Subcutaneous adipose tissue (tissue), 4 donors: ENCODE measurements around the gene SLK. TPM values are rescaled to one million over a fixed set of nuclear protein-coding genes. Genes with fewer than 3 reads are reported as not detected.

Source experiments
- CTCF ChIP-seq: fragments of 450-650 bp; IDR thresholded peaks from one replicate; pipeline ENCODE4 v1.5.1; 2016; ENCODE audit warnings: low read depth, mild to moderate bottlenecking, control low read depth, antibody characterized with exemption, moderate library complexity
- total RNA-seq, 4 donors: library from RNA; depleted of rRNA; stranded (reverse); fragments of >200 nt; gene quantifications; one replicate each; pipeline ENCODE4 v1.1.0, GENCODE V29; 2016

The SLK gene
- total RNA-seq, 4 donors from 2014 or later = 47.4 to 73.5 (median 65.9) TPM

GRCh38 chr10:104040382-104040781 lies 73.4 kb downstream of the SLK start:
- TF ChIP-seq CTCF = no peak

GRCh38 chr10:104040862-104041789 lies 74.2 kb downstream of the SLK start:
- TF ChIP-seq CTCF = no peak

GRCh38 chr10:104041891-104042535 lies 75.1 kb downstream of the SLK start:
- no peak for TF ChIP-seq CTCF

GRCh38 chr10:104043185-104043830 lies 76.4 kb downstream of the SLK start:
- TF ChIP-seq CTCF = no peak

GRCh38 chr10:104043854-104044253 lies 76.9 kb downstream of the SLK start:
- TF ChIP-seq CTCF = no peak

GRCh38 chr10:104045151-104046089 lies 78.5 kb downstream of the SLK start:
- no peak for TF ChIP-seq CTCF
